ENCODE measurements around the gene CHCHD3.
"Not testable (repeated sequence)": the region's sequence is repeated elsewhere in the genome, so short reads cannot be mapped to it uniquely, and the experiment has no call there.

The CHCHD3 gene

GRCh38 chr7:132956556-132956955 is 125.3 kb downstream of the CHCHD3 start:
- DNase-seq = no peak

GRCh38 chr7:132953468-132953867 is 128.4 kb downstream of the CHCHD3 start:
- DNase-seq = no peak

- DNase-seq = no peak
Observed at GRCh38 chr7:132950725-132951124, 131.2 kb downstream of the CHCHD3 start.

GRCh38 chr7:132947011-132947410 is 134.9 kb downstream of the CHCHD3 start:
- DNase-seq = no peak

- no peak for DNase-seq
Observed at GRCh38 chr7:132944774-132945173, 137.1 kb downstream of the CHCHD3 start.

GRCh38 chr7:132943645-132944044 is 138.2 kb downstream of the CHCHD3 start:
- no peak for DNase-seq

- no peak for DNase-seq
Observed at GRCh38 chr7:132942701-132943100, 139.2 kb downstream of the CHCHD3 start.

GRCh38 chr7:132941905-132942304 is 140.0 kb downstream of the CHCHD3 start:
- no peak for DNase-seq

- no peak for DNase-seq
Observed at GRCh38 chr7:132941428-132941827, 140.5 kb downstream of the CHCHD3 start.

GRCh38 chr7:132940084-132940483 is 141.8 kb downstream of the CHCHD3 start:
- no peak for DNase-seq

GRCh38 chr7:132939495-132939894 is 142.4 kb downstream of the CHCHD3 start:
- no peak for DNase-seq

GRCh38 chr7:132937286-132937685 is 144.6 kb downstream of the CHCHD3 start:
- DNase-seq = no peak

GRCh38 chr7:132935608-132936007 is 146.3 kb downstream of the CHCHD3 start:
- DNase-seq = no peak

GRCh38 chr7:132934017-132934416 is 147.9 kb downstream of the CHCHD3 start:
- no peak for DNase-seq

- no peak for DNase-seq
Observed at GRCh38 chr7:132933072-132933458, 148.8 kb downstream of the CHCHD3 start.

GRCh38 chr7:132932296-132933071 is 149.4 kb downstream of the CHCHD3 start:
- DNase-seq = no peak

GRCh38 chr7:132930881-132931280 is 151.0 kb downstream of the CHCHD3 start:
- peak in 7 of 56 donors; percentile 2 to 17 (median 3) for DNase-seq

GRCh38 chr7:132929944-132930343 is 151.9 kb downstream of the CHCHD3 start:
- not testable (repeated sequence) for DNase-seq

- no peak for DNase-seq
Observed at GRCh38 chr7:132919771-132920170, 162.1 kb downstream of the CHCHD3 start.

- DNase-seq = no peak
Observed at GRCh38 chr7:132915647-132916046, 166.2 kb downstream of the CHCHD3 start.

- no peak for DNase-seq
Observed at GRCh38 chr7:132910657-132911056, 171.2 kb downstream of the CHCHD3 start.

GRCh38 chr7:132907380-132907940 is 174.4 kb downstream of the CHCHD3 start:
- no peak for DNase-seq

GRCh38 chr7:132906193-132906835 is 175.6 kb downstream of the CHCHD3 start:
- DNase-seq = no peak
